Endothelial cell of umbilical vein (primary cell): ENCODE results near the gene OSBPL5.

Experiments
- CTCF ChIP-seq, 2 donors: IDR thresholded peaks; 1 replicate in 1 of 2; 2 replicates in 1 of 2; pipeline ENCODE4 v1.5.1; 2011; ENCODE audit warnings: low read length in 2 of 2, mild to moderate bottlenecking in 2 of 2, moderate library complexity in 2 of 2, control low read depth in 1 of 2, inconsistent platforms in 1 of 2, low read depth in 1 of 2; ENCODE audit not compliant: insufficient read depth in 1 of 2; ENCODE audit errors: extremely low read depth in 1 of 2
- EZH2 ChIP-seq: IDR thresholded peaks from 2 replicates; pipeline ENCODE4 v1.6.1; 2012; ENCODE audit warnings: borderline replicate concordance, low read depth, mild to moderate bottlenecking, moderate library complexity, low read length, inconsistent platforms; ENCODE audit not compliant: severe bottlenecking
- FOS ChIP-seq: IDR thresholded peaks from 2 replicates; pipeline ENCODE4 v1.6.1; 2011; ENCODE audit warnings: mild to moderate bottlenecking, low read length, moderate library complexity, borderline replicate concordance; ENCODE audit not compliant: insufficient read depth
- GATA2 ChIP-seq: IDR thresholded peaks from 2 replicates; pipeline ENCODE4 v1.7.0; 2011; ENCODE audit warnings: low read depth, mild to moderate bottlenecking, moderate library complexity, mixed read lengths, low read length; ENCODE audit not compliant: insufficient read length, insufficient read depth
- JUN ChIP-seq: IDR thresholded peaks from 2 replicates; pipeline ENCODE4 v1.6.1; 2011; ENCODE audit warnings: borderline replicate concordance, low read depth; ENCODE audit not compliant: insufficient read length, insufficient read depth
- MAX ChIP-seq: IDR thresholded peaks from 2 replicates; pipeline ENCODE4 v1.6.1; 2011; ENCODE audit not compliant: insufficient read depth, insufficient read length
- MYC ChIP-seq: IDR thresholded peaks from one replicate; pipeline ENCODE4 v1.6.1; 2011; ENCODE audit warnings: mild to moderate bottlenecking, low read depth, low read length
- POLR2A ChIP-seq: IDR thresholded peaks from 2 replicates; pipeline ENCODE4 v1.6.1; 2012; ENCODE audit warnings: low read depth, mild to moderate bottlenecking, control low read depth, low read length
- POLR2AphosphoS5 ChIP-seq: IDR thresholded peaks from 2 replicates; pipeline ENCODE4 v1.6.1; 2012; ENCODE audit warnings: low read depth, mild to moderate bottlenecking, control low read depth, low read length, moderate library complexity; ENCODE audit not compliant: insufficient read depth

GRCh38 chr11:3156661-3157311 lies 8.3 kb downstream of the OSBPL5 start:
- no peak for TF ChIP-seq EZH2
- no peak for TF ChIP-seq POLR2AphosphoS5
- no peak for TF ChIP-seq CTCF (IDR thresholded peaks at IDR 0.05; ENCODE audit: extremely low read depth in 1 of 2, insufficient read depth in 1 of 2, low read depth in 1 of 2, low read length in 2 of 2)
- TF ChIP-seq POLR2A, result no peak
- no peak for TF ChIP-seq JUN
- TF ChIP-seq MYC, result no peak
- no peak for TF ChIP-seq MAX
- TF ChIP-seq FOS, result no peak
- no peak for TF ChIP-seq GATA2
